ENCODE measurements around the gene CPA1. TPM values are rescaled to one million over a fixed set of nuclear protein-coding genes. Genes with fewer than 3 reads are reported as not detected.

The CPA1 gene
- total and polyA plus RNA-seq, 2 of the 13 experiments (the other 11 are each of a cell fraction or from before 2014, with no cell fraction given) = 0.20 to 0.58 TPM

DNA sequence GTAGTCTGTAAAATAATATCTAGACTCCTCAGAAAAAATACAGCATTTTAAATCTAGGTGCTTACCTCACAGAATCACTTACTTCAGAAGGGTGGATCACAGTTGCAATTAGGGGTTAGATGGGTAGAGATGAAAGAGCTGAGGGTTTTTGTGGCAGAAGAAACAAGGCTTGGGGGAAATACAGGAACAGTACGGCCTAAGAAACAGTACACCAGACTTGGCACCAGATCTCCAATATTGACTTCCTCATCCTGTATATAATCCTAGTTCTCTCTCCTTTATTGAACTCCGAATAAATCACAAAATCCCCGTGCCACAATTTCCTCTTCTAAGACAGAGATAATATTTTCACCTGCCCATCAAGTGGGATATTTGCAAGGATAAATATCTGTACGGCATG, 46.3 kb downstream of the CPA1 start:
- H3K9me3 ChIP-seq (ENCODE audit: low read length) = no peaks in the 10 kb centered on the region
- H3K9ac ChIP-seq (ENCODE audit: insufficient read depth, low read depth, low read length) = no peak overlapping the region
- H3K27me3 ChIP-seq (ENCODE audit: control insufficient read depth in 1 of 2, insufficient read depth in 2 of 2, low read length in 2 of 2) = no peaks in the 10 kb centered on the region
- in situ Hi-C loops (cut with HindIII; ENCODE audit: extremely low pct_ligation_motif_present, low pct_unique_long_range_greater_than_20kb) (no loop called here), intact Hi-C loops (cut with micrococcal nuclease; ENCODE audit: unreplicated experiment) (no loop called here)
- H3K27ac ChIP-seq (ENCODE audit: extremely low read length, insufficient read depth, low read length) = no peak overlapping the region
- no peak overlapping the region for H3K4me3 ChIP-seq (replicated peaks in 1 of 3; ENCODE audit: insufficient read depth in 1 of 3, low read depth in 2 of 3, low read length in 3 of 3)
- DNase-seq (ENCODE audit: low spot score) (no peak), ATAC-seq (no peak), FAIRE-seq (no peak)
- no peaks in the 10 kb centered on the region for H3K4me1 ChIP-seq (ENCODE audit: insufficient read depth, low read length)
- no TSS peak for BruUV-seq (replicated peaks)
- no peak overlapping the region for H3K4me2 ChIP-seq (ENCODE audit: low read depth, low read length)
- WGBS (ENCODE audit: low lambda C conversion rate) = 87% methylated on average over 4 of the region's 4 CpGs
- H4K20me1 ChIP-seq (ENCODE audit: insufficient read depth, low read length) = no peaks in the 10 kb centered on the region
- H3K36me3 ChIP-seq (replicated peaks in 1 of 2; ENCODE audit: control insufficient read depth in 1 of 2, insufficient read depth in 2 of 2, low read length in 2 of 2) = 0 out of 5 replicates have a peak, but pooled peaks cover 0 to 4% of the 10 kb centered on the region in 2 experiments
- no peak overlapping the region for H2AFZ ChIP-seq (ENCODE audit: low read length)
- H3K79me2 ChIP-seq (ENCODE audit: insufficient read depth, low read length) = no peaks in the 10 kb centered on the region
- ChIA-PET CTCF (ENCODE audit: low intra/inter-chr PET ratio, low total read pairs) (no interaction called here), POLR2A (no interaction called here)
- TF ChIP-seq YEATS4 (CRISPR knock-in tag; IDR thresholded peaks at IDR 0.05; ENCODE audit: borderline replicate concordance) = no peak
- no peak for TF ChIP-seq SAP130 (CRISPR knock-in tag; IDR thresholded peaks at IDR 0.05; ENCODE audit: low read depth)
- TF ChIP-seq ASH2L (IDR thresholded peaks at IDR 0.05; ENCODE audit: insufficient read length, low read depth, low read length) = no peak
- TF ChIP-seq RFX1 (IDR thresholded peaks at IDR 0.05) = no peak
- TF ChIP-seq, protein P1, sequence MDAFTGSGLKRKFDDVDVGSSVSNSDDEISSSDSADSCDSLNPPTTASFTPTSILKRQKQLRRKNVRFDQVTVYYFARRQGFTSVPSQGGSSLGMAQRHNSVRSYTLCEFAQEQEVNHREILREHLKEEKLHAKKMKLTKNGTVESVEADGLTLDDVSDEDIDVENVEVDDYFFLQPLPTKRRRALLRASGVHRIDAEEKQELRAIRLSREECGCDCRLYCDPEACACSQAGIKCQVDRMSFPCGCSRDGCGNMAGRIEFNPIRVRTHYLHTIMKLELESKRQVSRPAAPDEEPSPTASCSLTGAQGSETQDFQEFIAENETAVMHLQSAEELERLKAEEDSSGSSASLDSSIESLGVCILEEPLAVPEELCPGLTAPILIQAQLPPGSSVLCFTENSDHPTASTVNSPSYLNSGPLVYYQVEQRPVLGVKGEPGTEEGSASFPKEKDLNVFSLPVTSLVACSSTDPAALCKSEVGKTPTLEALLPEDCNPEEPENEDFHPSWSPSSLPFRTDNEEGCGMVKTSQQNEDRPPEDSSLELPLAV (CRISPR knock-in tag; conservative IDR thresholded peaks at IDR 0.05; ENCODE audit: low read depth) = no peak
- TF ChIP-seq ZNF713 (CRISPR knock-in tag; IDR thresholded peaks at IDR 0.05) = no peak
- no peak for TF ChIP-seq NR2F6 (IDR thresholded peaks at IDR 0.05)
- no peak for TF ChIP-seq NR2F6 (CRISPR knock-in tag; IDR thresholded peaks at IDR 0.05)
- TF ChIP-seq DMAP1 (CRISPR knock-in tag; IDR thresholded peaks at IDR 0.05) = no peak
- no peak for TF ChIP-seq ZNF567 (CRISPR knock-in tag; IDR thresholded peaks at IDR 0.05; ENCODE audit: borderline replicate concordance)
- TF ChIP-seq, protein P2, sequence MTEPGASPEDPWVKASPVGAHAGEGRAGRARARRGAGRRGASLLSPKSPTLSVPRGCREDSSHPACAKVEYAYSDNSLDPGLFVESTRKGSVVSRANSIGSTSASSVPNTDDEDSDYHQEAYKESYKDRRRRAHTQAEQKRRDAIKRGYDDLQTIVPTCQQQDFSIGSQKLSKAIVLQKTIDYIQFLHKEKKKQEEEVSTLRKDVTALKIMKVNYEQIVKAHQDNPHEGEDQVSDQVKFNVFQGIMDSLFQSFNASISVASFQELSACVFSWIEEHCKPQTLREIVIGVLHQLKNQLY (CRISPR knock-in tag; IDR thresholded peaks at IDR 0.05) = no peak
- TF ChIP-seq, protein P3, sequence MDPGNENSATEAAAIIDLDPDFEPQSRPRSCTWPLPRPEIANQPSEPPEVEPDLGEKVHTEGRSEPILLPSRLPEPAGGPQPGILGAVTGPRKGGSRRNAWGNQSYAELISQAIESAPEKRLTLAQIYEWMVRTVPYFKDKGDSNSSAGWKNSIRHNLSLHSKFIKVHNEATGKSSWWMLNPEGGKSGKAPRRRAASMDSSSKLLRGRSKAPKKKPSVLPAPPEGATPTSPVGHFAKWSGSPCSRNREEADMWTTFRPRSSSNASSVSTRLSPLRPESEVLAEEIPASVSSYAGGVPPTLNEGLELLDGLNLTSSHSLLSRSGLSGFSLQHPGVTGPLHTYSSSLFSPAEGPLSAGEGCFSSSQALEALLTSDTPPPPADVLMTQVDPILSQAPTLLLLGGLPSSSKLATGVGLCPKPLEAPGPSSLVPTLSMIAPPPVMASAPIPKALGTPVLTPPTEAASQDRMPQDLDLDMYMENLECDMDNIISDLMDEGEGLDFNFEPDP (CRISPR knock-in tag; conservative IDR thresholded peaks at IDR 0.05) = no peak
